H9 (cell line): ENCODE measurements around the gene GLRA2. TPM values are rescaled to one million over a fixed set of nuclear protein-coding genes. Genes with fewer than 3 reads are reported as not detected.

ENCODE experiments used
- DNase-seq: peaks from one replicate; pipeline ENCODE4 v3.0.0-alpha.2; 2017
- H2AFZ ChIP-seq: one replicate; pipeline ENCODE4 v1.6.1; 2013; ENCODE audit warnings: mild to moderate bottlenecking, low read length, control low read depth, moderate library complexity
- H2AK5ac ChIP-seq: 2 replicates; pipeline ENCODE4 v1.6.1; 2013; ENCODE audit warnings: low read length, control low read depth, mixed read lengths; ENCODE audit not compliant: insufficient read length
- H2BK120ac ChIP-seq: one replicate; pipeline ENCODE4 v1.6.1; 2013; ENCODE audit warnings: low read depth, mild to moderate bottlenecking, low read length, control low read depth, inconsistent platforms; ENCODE audit not compliant: poor library complexity, severe bottlenecking
- H2BK12ac ChIP-seq: 2 replicates; pipeline ENCODE4 v1.6.1; 2013; ENCODE audit warnings: low read length, control low read depth, mixed read lengths, low read depth; ENCODE audit not compliant: insufficient read length
- H2BK15ac ChIP-seq: 2 replicates; pipeline ENCODE4 v1.6.1; 2013; ENCODE audit warnings: low read depth, low read length, control low read depth
- H2BK20ac ChIP-seq: one replicate; pipeline ENCODE4 v1.6.1; 2013; ENCODE audit warnings: low read depth, mild to moderate bottlenecking, low read length, control low read depth, inconsistent platforms; ENCODE audit not compliant: poor library complexity, severe bottlenecking
- H2BK5ac ChIP-seq: 2 replicates; pipeline ENCODE4 v1.6.1; 2013; ENCODE audit warnings: low read length, control low read depth, mixed read lengths; ENCODE audit not compliant: insufficient read length
- H3K14ac ChIP-seq: 2 replicates; pipeline ENCODE4 v1.6.1; 2013; ENCODE audit warnings: low read length, control low read depth; ENCODE audit not compliant: insufficient read depth
- H3K18ac ChIP-seq: 2 replicates; pipeline ENCODE4 v1.6.1; 2013; ENCODE audit warnings: low read depth, mild to moderate bottlenecking, mixed read lengths, low read length, control low read depth; ENCODE audit not compliant: insufficient read length
- H3K23ac ChIP-seq: 2 replicates; pipeline ENCODE4 v1.6.1; 2013; ENCODE audit warnings: low read length, control low read depth, mixed read lengths, low read depth; ENCODE audit not compliant: insufficient read length
- H3K23me2 ChIP-seq: 2 replicates; pipeline ENCODE4 v1.6.1; 2013; ENCODE audit warnings: low read depth, mild to moderate bottlenecking, mixed read lengths, low read length, control low read depth; ENCODE audit not compliant: insufficient read length, poor library complexity, severe bottlenecking
- H3K27ac ChIP-seq: 2 replicates; pipeline ENCODE4 v1.5.1; 2013; ENCODE audit warnings: low read length, control low read depth, mixed read lengths, low read depth; ENCODE audit not compliant: insufficient read length
- H3K27me3 ChIP-seq: 2 replicates; pipeline ENCODE4 v1.6.1; 2013; ENCODE audit warnings: low read length, control low read depth, inconsistent platforms; ENCODE audit not compliant: insufficient read depth
- H3K4ac ChIP-seq: 2 replicates; pipeline ENCODE4 v1.6.1; 2013; ENCODE audit warnings: low read depth, mild to moderate bottlenecking, control low read depth, inconsistent platforms, low read length, moderate library complexity
- H3K4me1 ChIP-seq: 2 replicates; pipeline ENCODE4 v1.6.1; 2013; ENCODE audit warnings: low read length, control low read depth, inconsistent platforms; ENCODE audit not compliant: insufficient read depth
- H3K4me2 ChIP-seq: 2 replicates; pipeline ENCODE4 v1.6.1; 2013; ENCODE audit warnings: low read length, control low read depth, mixed read lengths; ENCODE audit not compliant: insufficient read length, insufficient read depth
- H3K56ac ChIP-seq: 2 replicates; pipeline ENCODE4 v1.6.1; 2013; ENCODE audit warnings: low read depth, mild to moderate bottlenecking, mixed read lengths, low read length, control low read depth; ENCODE audit not compliant: insufficient read length
- H3K79me1 ChIP-seq: 2 replicates; pipeline ENCODE4 v1.6.1; 2013; ENCODE audit warnings: low read depth, mild to moderate bottlenecking, moderate library complexity, low read length, control low read depth, inconsistent platforms; ENCODE audit not compliant: insufficient read depth, poor library complexity, severe bottlenecking
- H3K79me2 ChIP-seq: 2 replicates; pipeline ENCODE4 v1.6.1; 2013; ENCODE audit warnings: low read length, control low read depth, inconsistent platforms; ENCODE audit not compliant: insufficient read depth
- H3K9ac ChIP-seq: 2 replicates; pipeline ENCODE4 v1.6.1; 2013; ENCODE audit warnings: low read length, control low read depth, mixed read lengths; ENCODE audit not compliant: insufficient read length; ENCODE audit errors: extremely low read depth
- H3K9me3 ChIP-seq: one replicate; pipeline ENCODE4 v1.6.1; 2013; ENCODE audit warnings: low read depth, low read length, inconsistent platforms; ENCODE audit not compliant: control insufficient read depth
- H3T11ph ChIP-seq: one replicate; pipeline ENCODE4 v1.6.1; 2013; ENCODE audit warnings: mild to moderate bottlenecking, low read length, control low read depth, inconsistent platforms
- H4K20me1 ChIP-seq: one replicate; pipeline ENCODE4 v1.6.1; 2013; ENCODE audit not compliant: control insufficient read depth, insufficient read length, insufficient read depth
- H4K5ac ChIP-seq: 2 replicates; pipeline ENCODE4 v1.6.1; 2013; ENCODE audit warnings: low read depth, mild to moderate bottlenecking, mixed read lengths, low read length, control low read depth; ENCODE audit not compliant: insufficient read length
- H4K8ac ChIP-seq: replicated peaks from 2 replicates; pipeline ENCODE4 v1.6.1; 2013; ENCODE audit warnings: low read length, control low read depth, mixed read lengths, low read depth; ENCODE audit not compliant: insufficient read length
- H4K91ac ChIP-seq: 2 replicates; pipeline ENCODE4 v1.6.1; 2013; ENCODE audit warnings: low read depth, mild to moderate bottlenecking, moderate library complexity, mixed read lengths, low read length, control low read depth; ENCODE audit not compliant: insufficient read length
- H3K27ac Mint-ChIP-seq, 3 experiments: 2 replicates in 2 of 3; 3 replicates in 1 of 3; pipeline ENCODE4 v1.8.0; 2020 to 2021; ENCODE audit warnings: mixed read lengths in 3 of 3, mild to moderate bottlenecking in 1 of 3, moderate library complexity in 1 of 3
- H3K27me3 Mint-ChIP-seq: 2 replicates; pipeline ENCODE4 v1.8.0; 2021; ENCODE audit warnings: low read depth, mild to moderate bottlenecking, moderate library complexity, mixed read lengths
- H3K36me3 Mint-ChIP-seq, 3 experiments: 2 replicates in 2 of 3; 3 replicates in 1 of 3; pipeline ENCODE4 v1.8.0; 2020 to 2021; ENCODE audit warnings: low read depth in 3 of 3, mixed read lengths in 3 of 3; ENCODE audit not compliant: insufficient read depth in 1 of 3
- H3K4me1 Mint-ChIP-seq, 2 experiments: 2 replicates each; pipeline ENCODE4 v1.8.0; 2020; ENCODE audit warnings: mixed read lengths in 2 of 2
- H3K4me3 Mint-ChIP-seq, 2 experiments: 2 replicates in 1 of 2; 3 replicates in 1 of 2; pipeline ENCODE4 v1.8.0; 2020 to 2021; ENCODE audit warnings: mild to moderate bottlenecking in 2 of 2, mixed read lengths in 2 of 2, moderate library complexity in 1 of 2
- H3K9me3 Mint-ChIP-seq, 2 experiments: 2 replicates in 1 of 2; 3 replicates in 1 of 2; pipeline ENCODE4 v1.8.0; 2020; ENCODE audit warnings: mild to moderate bottlenecking in 2 of 2, mixed read lengths in 2 of 2, moderate library complexity in 1 of 2
- WGBS: extraction: QIAGEN DNeasy Blood & Tissue Kit; methylation state at CpG from one replicate; pipeline ENCODE4 v1.1.7; 2013; ENCODE audit warnings: missing lambda C conversion rate, low lambda C conversion rate, mixed read lengths; ENCODE audit not compliant: insufficient read length; ENCODE audit errors: extremely low coverage; 5-methylcytosine and 5-hydroxymethylcytosine counted together
- total RNA-seq: library from RNA; stranded (reverse); gene quantifications from 2 replicates; pipeline ENCODE4 v1.2.1, GENCODE V29; 2021
- TF ChIP-seq, protein P1 (sequence below): fragments of 200-600 bp; sonication (generic); conservative IDR thresholded peaks from 3 replicates; pipeline ENCODE4 v1.8.0; 2021; ENCODE audit warnings: antibody characterized with exemption, mild to moderate bottlenecking

Gene GLRA2
- total RNA-seq, 1 experiment from 2014 or later, result not detected

GRCh38 chrX:14630733-14631132 is 101.4 kb downstream of the GLRA2 start:
- Histone ChIP-seq H2BK15ac (no peak overlapping the region), H3T11ph (no peak overlapping the region), H3K79me1 (no peaks in the 10 kb centered on the region), H2BK5ac (no peak overlapping the region), H4K8ac (no peak overlapping the region), H3K4ac (no peak overlapping the region), H2AFZ (no peak overlapping the region), H3K79me2 (no peaks in the 10 kb centered on the region), H3K56ac (no peak overlapping the region), H3K14ac (no peak overlapping the region), H4K20me1 (no peaks in the 10 kb centered on the region), H3K9me3 (no peaks in the 10 kb centered on the region), H3K4me1 (no peaks in the 10 kb centered on the region), H2BK120ac (no peak overlapping the region), H3K23ac (no peak overlapping the region), H3K4me2 (no peak overlapping the region), H3K27me3 (no peaks in the 10 kb centered on the region), H2BK20ac (no peak overlapping the region), H2AK5ac (no peak overlapping the region), H3K9ac (no peak overlapping the region), H3K27ac (no peak overlapping the region), H4K91ac (no peak overlapping the region), H4K5ac (no peak overlapping the region), H3K18ac (no peak overlapping the region), H3K23me2 (no peaks in the 10 kb centered on the region), H2BK12ac (no peak overlapping the region)
- Mint-ChIP-seq H3K36me3 (no peaks in the 10 kb centered on the region; a peak in 1 of 7 replicates), H3K27ac (no peak overlapping the region), H3K4me1 (no peaks in the 10 kb centered on the region), H3K9me3 (peaks cover 50% of the 10 kb centered on the region in 2 experiments), H3K27me3 (no peaks in the 10 kb centered on the region), H3K4me3 (no peak overlapping the region)
- WGBS, result no CpG with 5 or more reads among the region's 3 CpGs
- TF ChIP-seq, protein P1, sequence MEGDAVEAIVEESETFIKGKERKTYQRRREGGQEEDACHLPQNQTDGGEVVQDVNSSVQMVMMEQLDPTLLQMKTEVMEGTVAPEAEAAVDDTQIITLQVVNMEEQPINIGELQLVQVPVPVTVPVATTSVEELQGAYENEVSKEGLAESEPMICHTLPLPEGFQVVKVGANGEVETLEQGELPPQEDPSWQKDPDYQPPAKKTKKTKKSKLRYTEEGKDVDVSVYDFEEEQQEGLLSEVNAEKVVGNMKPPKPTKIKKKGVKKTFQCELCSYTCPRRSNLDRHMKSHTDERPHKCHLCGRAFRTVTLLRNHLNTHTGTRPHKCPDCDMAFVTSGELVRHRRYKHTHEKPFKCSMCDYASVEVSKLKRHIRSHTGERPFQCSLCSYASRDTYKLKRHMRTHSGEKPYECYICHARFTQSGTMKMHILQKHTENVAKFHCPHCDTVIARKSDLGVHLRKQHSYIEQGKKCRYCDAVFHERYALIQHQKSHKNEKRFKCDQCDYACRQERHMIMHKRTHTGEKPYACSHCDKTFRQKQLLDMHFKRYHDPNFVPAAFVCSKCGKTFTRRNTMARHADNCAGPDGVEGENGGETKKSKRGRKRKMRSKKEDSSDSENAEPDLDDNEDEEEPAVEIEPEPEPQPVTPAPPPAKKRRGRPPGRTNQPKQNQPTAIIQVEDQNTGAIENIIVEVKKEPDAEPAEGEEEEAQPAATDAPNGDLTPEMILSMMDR, result peak; percentile 39; the same call in 2 of the 3 replicates
- DNase-seq, result no peak
